Mesodermal cell (in vitro differentiated cells): ENCODE measurements around the gene ZEB2.

Experiments used
- H3K27ac ChIP-seq: 2 replicates; pipeline ENCODE4 v1.7.0; 2013; ENCODE audit warnings: mild to moderate bottlenecking, low read depth, low read length, moderate library complexity; ENCODE audit not compliant: severe bottlenecking
- H3K36me3 ChIP-seq: 2 replicates; pipeline ENCODE4 v1.7.1; 2013; ENCODE audit warnings: mild to moderate bottlenecking, low read length, moderate library complexity; ENCODE audit not compliant: control insufficient read depth, insufficient read depth
- H3K4me1 ChIP-seq: one replicate; pipeline ENCODE4 v1.7.1; 2013; ENCODE audit warnings: mild to moderate bottlenecking, low read length; ENCODE audit not compliant: insufficient read depth, control insufficient read depth, poor library complexity, severe bottlenecking
- H3K4me3 ChIP-seq: 2 replicates; pipeline ENCODE4 v1.7.0; 2013; ENCODE audit warnings: low read length, control low read depth, mild to moderate bottlenecking; ENCODE audit not compliant: insufficient read depth, poor library complexity, severe bottlenecking; ENCODE audit errors: extremely low read depth
- H3K9me3 ChIP-seq: 2 replicates; pipeline ENCODE4 v1.7.1; 2013; ENCODE audit warnings: mild to moderate bottlenecking, low read length, moderate library complexity; ENCODE audit not compliant: control insufficient read depth
- WGBS, 2 experiments: methylation state at CpG; one replicate each; pipeline ENCODE4 v1.1.5; 2013; ENCODE audit warnings: missing lambda C conversion rate in 2 of 2; ENCODE audit not compliant: insufficient coverage in 2 of 2; 5-methylcytosine and 5-hydroxymethylcytosine counted together

Gene ZEB2

GRCh38 chr2:144437636-144438035, 82.3 kb downstream of the ZEB2 start:
- Histone ChIP-seq H3K27ac (no peak overlapping the region), H3K4me3 (no peak overlapping the region), H3K9me3 (no peaks in the 10 kb centered on the region), H3K36me3 (peaks cover 37% of the 10 kb centered on the region), H3K4me1 (peaks cover 32% of the 10 kb centered on the region)
- no CpG with 5 or more reads among the region's 4 CpGs for WGBS, 2 experiments

- peaks cover 37% of the 10 kb centered on the region for H3K4me1 ChIP-seq
- WGBS, 2 experiments: 95 to 97% methylated on average over 2 to 3 of the region's 4 CpGs
- H3K27ac ChIP-seq: no peak overlapping the region
- H3K9me3 ChIP-seq: no peaks in the 10 kb centered on the region
- H3K36me3 ChIP-seq: peaks cover 40% of the 10 kb centered on the region
- no peak overlapping the region for H3K4me3 ChIP-seq
Measured at GRCh38 chr2:144434425-144435222, 85.3 kb downstream of the ZEB2 start.

DNA sequence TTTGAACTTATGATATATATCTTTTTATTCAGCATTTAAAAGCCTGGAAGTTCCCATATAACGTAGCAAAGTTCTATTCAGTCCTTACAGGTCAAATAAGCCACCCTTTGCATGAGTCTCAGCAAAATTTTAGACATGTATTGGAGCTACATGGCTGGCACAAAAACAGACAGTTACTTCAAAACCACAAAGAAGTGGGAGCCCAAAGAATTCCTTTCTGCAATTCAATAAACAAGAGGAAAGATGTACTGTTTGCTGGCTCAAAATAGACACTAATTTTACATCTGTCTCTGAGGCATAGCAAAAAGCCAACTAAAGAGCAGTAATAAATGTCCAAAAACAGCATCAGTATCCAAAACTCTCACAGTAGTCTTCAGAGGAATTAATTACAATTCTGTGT, 87.0 kb downstream of the ZEB2 start:
- H3K4me1 ChIP-seq: peaks cover 40% of the 10 kb centered on the region
- peaks cover 42% of the 10 kb centered on the region for H3K36me3 ChIP-seq
- WGBS, 2 experiments: 100% methylated on average over 1 of the region's 1 CpG; no CpG with 5 or more reads in 1 of the 2 experiments
- no peak overlapping the region for H3K4me3 ChIP-seq
- H3K27ac ChIP-seq: no peak overlapping the region
- no peaks in the 10 kb centered on the region for H3K9me3 ChIP-seq

- Histone ChIP-seq H3K9me3 (no peaks in the 10 kb centered on the region), H3K4me3 (no peak overlapping the region), H3K36me3 (peaks cover 40% of the 10 kb centered on the region), H3K4me1 (peaks cover 49% of the 10 kb centered on the region), H3K27ac (peak overlapping the region; percentile 79)
- WGBS, 2 experiments: 83 to 100% methylated on average over 1 of the region's 3 CpGs
Measured at GRCh38 chr2:144431998-144432397, 87.9 kb downstream of the ZEB2 start.

GRCh38 chr2:144431392-144431783, 88.5 kb downstream of the ZEB2 start:
- H3K36me3 ChIP-seq: peaks cover 40% of the 10 kb centered on the region
- peaks cover 55% of the 10 kb centered on the region for H3K4me1 ChIP-seq
- no peak overlapping the region for H3K4me3 ChIP-seq
- peak overlapping the region; percentile 79 for H3K27ac ChIP-seq
- H3K9me3 ChIP-seq: no peaks in the 10 kb centered on the region
- 43 to 54% methylated on average over 7 to 8 of the region's 8 CpGs for WGBS, 2 experiments

- H3K36me3 ChIP-seq: peaks cover 39% of the 10 kb centered on the region
- H3K4me3 ChIP-seq: no peak overlapping the region
- peaks cover 59% of the 10 kb centered on the region for H3K4me1 ChIP-seq
- WGBS, 2 experiments: 87 to 95% methylated on average over 4 to 6 of the region's 10 CpGs
- no peaks in the 10 kb centered on the region for H3K9me3 ChIP-seq
- H3K27ac ChIP-seq: peak overlapping the region; percentile 79
Measured at GRCh38 chr2:144430722-144431391, 89.1 kb downstream of the ZEB2 start.

DNA sequence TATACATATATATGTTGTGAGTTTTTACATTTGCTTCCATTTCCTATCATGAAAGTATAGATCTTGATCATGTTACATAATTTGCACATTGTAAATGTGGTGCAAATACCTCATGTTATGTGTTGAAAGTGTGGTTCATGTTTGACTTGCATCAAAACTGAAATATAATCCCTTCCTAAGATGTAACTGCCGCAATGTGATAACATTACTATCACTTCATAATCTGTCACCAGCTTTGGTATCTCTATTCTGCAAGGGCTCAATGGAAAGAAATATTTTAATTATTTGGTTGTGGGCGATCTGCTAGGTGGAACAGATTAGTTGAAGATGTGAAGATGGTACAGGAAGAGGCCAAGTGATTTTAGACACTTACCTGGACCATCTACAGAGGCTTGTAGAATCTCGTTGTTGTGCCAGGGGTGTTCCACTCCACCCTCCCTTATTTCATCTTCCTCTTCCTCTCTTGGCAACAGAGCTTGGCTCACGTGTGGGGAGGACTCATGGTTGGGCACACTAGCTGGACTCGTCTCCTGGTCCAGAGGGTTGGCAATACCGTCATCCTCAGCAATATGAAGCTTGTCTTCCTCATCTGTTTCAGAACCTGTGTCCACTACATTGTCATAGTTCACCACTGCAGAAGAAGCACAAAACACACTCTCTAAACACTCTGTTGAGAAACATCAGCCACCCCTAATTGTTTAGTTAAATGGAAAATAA, 90.4 kb downstream of the ZEB2 start:
- WGBS, 2 experiments: 88 to 90% methylated on average over 2 to 5 of the region's 6 CpGs
- Histone ChIP-seq H3K36me3 (peaks cover 34% of the 10 kb centered on the region), H3K4me3 (no peak overlapping the region), H3K4me1 (peaks cover 59% of the 10 kb centered on the region), H3K9me3 (no peaks in the 10 kb centered on the region), H3K27ac (no peak overlapping the region)

DNA sequence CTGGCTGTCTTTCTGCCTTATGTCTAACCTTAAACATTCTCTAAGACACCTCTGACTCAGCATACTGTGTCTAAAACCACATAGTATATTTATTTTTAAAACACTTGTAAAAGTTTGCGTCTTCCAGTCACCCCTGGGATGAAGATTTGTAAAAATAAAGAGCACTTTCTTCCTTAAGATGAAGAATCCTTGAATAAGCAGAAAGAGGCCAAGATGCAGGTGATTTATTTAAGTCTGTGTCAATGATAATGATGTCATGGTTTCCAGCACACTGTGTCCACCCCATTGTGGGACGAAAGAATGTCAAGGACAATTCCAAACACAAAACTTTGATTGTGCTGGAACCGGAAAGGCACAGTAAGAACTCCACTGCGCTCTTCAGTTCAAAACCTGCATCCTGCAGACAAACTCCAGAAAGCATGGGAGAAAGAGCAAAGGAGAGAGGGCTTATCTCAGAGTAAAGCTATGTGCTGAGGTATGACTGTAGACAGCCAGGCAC, 92.9 kb downstream of the ZEB2 start:
- Histone ChIP-seq H3K27ac (peak overlapping the region; percentile 72), H3K4me3 (no peak overlapping the region), H3K9me3 (no peaks in the 10 kb centered on the region), H3K36me3 (peaks cover 57% of the 10 kb centered on the region), H3K4me1 (peaks cover 39% of the 10 kb centered on the region)
- WGBS, 2 experiments: 100% methylated on average over 1 of the region's 4 CpGs; no CpG with 5 or more reads in 1 of the 2 experiments

DNA sequence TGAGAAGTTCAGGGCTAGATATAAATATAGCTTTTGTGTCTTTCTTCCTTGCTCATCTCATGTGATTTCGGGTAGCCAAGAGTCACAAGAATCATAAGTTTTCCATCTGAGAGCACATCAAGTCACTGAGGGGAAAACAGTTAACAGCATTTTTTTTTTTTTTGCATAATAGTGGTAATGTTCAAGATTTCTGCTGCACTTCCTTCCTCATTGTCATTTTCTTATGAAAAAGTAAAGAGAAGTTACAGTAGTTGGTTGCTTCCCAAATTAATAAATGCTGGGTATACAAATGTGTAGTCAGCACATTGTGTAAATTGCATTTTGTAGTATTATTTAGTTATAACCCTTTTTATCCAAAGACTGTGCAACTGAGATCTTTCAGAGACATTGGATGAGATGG, 93.6 kb downstream of the ZEB2 start:
- Histone ChIP-seq H3K4me3 (no peak overlapping the region), H3K4me1 (peaks cover 33% of the 10 kb centered on the region), H3K36me3 (peaks cover 64% of the 10 kb centered on the region), H3K9me3 (no peaks in the 10 kb centered on the region), H3K27ac (peak overlapping the region; percentile 72)
- WGBS, 2 experiments: no CpG with 5 or more reads among the region's 1 CpG

DNA sequence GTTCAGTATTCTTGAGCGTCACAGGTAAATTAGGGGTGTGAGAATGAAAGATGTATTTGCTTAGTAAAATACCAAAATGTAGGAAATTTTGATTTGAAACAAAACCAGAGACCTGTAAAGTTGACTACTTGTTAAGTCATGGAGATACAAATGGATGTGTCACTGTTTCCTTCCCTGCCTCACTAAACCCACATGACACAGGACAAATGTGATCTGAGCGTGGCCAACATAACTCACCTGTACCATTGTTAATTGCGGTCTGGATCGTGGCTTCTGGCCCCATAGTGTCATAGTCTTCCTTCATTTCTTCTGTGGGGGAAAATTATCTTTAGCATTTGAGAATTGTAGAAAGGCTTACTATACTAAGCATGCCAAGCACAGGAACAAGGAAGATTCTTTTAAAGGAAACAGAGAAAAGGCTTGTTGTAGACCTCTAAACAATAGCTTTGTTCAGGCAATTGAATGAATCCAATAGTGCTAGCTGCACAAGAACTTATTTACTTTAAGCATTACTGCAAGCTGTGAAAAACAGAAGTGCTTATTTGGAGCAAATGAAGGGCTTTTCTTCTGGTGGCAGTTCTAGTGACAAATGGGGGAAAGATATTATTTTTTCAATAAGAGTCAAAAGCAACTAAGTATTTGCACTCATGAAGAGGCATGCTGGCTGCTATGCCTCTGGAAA, 95.2 kb downstream of the ZEB2 start:
- Histone ChIP-seq H3K4me1 (peaks cover 22% of the 10 kb centered on the region), H3K36me3 (peaks cover 74% of the 10 kb centered on the region), H3K27ac (no peak overlapping the region), H3K4me3 (no peak overlapping the region), H3K9me3 (no peaks in the 10 kb centered on the region)
- 80 to 100% methylated on average over 1 of the region's 4 CpGs for WGBS, 2 experiments
